Fibroblast of upper back skin (primary cell): ENCODE results near the gene STN1.
A peak's percentile ranks its signal among the peaks of the same experiment; 100 is the strongest.

Source experiments
- DNase-seq: peaks from one replicate; pipeline ENCODE4 v3.0.0-alpha.2; 2013

STN1 gene

DNA sequence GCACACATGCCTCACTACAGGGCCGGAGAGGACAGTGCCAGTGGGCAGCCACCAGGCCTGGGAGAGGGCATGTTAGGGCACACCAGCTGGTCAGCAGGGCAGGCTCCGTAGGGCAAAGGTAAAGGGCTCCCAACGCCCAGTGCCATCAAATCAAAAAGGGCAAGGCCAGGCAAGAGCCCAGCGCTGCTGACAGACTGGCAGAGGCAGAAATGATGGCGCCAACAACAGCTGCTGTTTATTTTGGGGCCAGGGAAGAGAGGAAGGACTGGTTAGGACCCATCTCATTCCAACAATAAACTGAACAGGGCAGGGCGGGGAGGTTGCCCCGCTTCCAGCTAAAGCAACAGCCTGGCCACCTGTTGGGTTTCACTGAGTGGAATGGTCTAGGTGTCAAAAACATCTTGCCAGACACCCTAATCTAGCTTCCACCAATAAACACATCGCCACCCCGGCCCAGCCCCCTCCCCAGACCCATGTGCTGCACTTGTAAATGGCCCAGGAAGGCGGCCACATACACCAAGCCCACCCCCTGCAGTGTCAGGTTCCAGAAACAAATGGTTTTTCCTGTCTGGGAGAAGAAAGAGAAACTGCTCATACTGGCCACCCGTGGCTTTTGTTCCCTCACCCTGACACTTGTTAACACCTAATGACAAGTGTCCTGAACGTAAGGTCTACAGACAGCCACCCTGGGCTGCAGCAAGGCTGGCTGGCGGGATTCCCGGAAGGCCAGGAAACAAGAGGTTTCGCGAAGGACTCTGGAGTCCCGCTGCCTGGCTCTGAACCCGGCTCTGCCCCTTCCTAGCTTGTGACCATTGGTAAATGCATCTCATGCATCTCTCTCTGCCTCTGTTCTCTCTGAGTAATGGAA lies 77.9 kb downstream of the STN1 start:
- DNase-seq = no peak

DNA sequence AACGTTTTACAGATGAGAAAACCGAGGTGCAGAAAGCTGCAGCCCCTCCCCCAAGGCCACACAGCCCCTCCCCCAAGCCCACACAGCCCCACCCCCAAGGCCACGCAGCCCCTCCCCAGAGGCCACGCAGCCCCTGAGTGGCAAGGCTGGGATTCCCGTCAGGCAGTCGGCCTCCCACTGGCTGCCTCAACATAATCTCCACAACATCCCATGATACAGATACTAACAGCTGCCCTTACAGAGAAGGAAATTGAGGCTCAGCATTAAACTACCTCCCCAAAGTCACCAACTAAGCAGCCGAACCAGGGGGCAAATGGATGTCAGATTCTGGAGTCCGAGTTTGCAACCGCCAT lies 78.5 kb downstream of the STN1 start:
- no peak for DNase-seq

DNA sequence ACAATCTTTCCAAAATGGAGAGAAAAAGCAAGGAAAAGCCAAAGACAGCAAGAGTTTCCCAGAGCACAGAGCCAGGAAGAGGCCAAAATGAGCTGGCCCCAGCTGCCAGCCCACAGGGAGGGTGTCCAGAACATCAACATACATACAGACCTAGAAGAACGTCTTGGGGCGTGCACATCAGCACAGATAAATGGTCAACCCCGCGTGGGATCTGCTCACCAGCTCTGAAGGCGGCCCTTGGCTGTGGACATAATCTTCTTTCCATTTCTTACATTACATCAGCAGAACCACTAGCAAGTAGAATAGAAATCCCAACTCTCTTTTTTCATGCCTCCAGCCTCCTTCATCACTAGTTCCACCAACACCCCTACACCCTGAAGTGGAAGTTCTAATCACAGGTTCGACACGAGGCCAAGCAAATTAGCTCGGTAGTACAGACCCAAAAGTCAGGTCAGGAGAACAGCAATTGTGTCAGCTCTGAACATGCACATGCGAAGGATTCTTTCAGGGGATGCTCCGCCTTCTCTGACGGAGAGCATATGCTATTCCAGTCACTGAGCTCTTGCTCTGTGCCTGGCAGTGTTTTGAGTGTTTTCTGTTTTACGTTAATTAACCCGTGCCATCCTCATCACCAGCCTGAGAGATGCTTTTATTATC lies 79.0 kb downstream of the STN1 start:
- no peak for DNase-seq

DNA sequence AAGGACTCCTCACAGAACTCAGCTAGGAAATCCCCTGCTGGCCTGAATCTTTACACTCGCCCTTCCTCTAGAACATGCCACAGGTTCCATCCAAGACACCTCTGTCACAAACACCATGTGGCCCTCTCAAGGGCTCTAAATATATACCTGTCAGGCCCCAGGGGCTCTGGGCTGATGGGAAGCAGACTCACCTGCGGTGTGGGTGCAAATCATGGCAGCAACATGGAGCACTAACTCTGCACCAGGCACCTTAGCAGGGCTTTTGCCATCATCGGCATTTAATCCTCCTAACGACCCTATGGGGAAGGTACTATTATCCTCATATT lies 80.0 kb downstream of the STN1 start:
- no peak for DNase-seq

DNA sequence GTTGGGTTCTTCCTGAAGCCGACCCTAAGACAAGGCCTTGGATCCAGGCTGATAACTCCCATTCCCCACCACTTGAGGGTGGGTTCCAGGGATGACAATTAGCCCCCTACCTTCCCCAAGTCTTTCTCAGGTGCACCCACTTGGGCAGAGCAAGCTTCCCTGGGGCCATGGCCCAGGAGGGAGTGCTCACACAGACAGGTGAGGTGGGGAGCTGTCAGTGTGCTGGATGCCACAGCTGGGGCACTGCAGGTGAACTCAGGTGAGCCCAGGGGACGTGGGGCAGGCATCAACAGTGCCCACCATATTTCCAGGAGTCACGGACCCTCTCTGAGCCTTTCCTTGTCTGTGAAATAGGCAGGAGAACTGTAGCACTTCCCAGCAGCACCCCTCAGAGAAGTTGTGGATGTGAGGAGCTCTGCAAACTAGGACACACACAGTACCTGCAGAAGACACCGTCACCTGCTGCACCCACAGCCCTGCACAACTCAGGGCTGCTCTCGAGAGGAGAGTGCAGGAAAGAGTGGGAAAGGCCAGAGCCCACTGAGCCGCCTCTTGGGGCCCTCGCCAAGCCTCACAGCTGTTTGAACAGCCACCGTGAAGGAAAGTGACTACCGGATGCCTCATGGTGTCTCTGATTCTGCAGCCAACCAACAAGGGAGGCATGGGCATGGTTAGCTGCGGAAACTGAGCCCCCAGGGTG lies 80.5 kb downstream of the STN1 start:
- no peak for DNase-seq

DNA sequence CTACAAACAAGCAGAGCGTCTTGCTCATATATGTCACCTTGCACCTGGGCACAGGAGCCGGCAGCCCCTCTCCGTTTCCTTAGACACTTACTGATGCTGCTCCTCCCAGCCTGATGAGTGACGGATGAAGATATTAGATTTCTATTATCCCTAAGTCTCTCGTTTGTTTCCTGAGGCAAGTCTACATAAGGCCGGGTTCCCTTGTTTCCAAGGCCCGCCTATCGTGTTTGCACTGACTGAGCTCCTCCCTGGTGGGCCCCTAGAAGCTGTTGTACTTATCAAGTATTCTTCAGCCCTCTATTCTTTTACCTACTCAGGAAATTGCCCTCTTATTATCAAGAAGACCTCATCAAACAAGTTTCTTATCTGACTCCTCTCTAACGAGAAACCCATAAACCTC lies 81.1 kb downstream of the STN1 start:
- no peak for DNase-seq

DNA sequence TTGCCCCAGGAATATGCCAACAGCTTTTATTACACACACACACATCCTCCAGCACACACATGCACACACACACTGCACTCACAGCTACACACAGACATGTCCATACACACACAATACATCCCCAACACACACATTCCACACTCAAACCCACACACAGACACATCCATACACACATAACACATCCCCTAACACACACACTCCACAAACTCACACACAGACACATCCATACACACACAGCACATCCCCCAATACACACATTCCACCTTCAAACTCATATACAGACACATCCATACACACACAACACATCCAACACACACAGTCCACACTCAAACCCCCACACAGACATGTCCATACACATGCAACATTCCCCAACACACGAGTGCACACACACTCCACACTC lies 81.7 kb downstream of the STN1 start:
- no peak for DNase-seq

DNA sequence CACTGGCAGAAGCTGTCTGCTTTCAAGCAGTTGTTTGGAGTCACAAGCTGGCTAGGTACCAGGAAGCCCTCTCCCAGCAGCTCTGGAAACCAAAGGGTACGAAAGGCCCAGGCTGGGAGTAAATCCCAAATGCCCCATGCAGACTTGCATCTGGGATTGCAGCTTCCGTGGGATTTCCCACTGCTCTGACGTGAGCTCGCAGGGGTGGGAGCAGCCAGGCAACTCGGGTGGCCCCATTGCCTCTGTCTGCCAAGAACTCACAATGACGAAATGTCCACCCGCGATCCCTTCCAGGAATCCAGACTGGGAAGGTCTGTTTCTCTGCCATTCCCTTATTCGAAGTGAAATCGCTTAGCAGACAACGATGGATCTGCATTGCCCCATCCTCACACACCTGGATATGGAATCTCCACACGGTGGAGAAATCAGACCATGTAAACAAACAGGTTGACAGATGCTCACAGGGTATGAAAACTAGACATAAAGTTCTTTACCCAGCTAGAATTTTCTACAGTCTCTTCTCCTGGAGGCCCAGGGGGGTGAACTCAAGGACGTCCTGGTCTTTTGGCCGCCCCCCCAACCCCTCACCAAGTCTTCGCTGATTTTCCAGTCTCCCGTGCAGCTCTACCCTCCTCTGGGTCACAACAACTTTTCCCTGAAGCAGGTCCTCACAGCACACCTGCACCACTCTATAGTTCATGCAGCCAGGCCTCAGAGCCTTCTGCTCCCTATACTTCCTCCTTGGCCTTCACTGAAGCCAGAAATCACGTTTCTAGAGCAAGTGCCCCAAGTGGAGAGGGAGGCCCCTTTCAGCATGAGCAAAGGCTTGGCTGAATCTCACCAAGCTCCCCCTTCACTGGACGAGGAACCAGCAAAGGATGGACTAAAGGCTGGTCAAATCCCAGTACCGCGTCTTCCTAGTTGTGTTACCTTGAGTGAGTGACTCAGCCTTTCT lies 82.6 kb downstream of the STN1 start:
- DNase-seq = peak; percentile 67

DNA sequence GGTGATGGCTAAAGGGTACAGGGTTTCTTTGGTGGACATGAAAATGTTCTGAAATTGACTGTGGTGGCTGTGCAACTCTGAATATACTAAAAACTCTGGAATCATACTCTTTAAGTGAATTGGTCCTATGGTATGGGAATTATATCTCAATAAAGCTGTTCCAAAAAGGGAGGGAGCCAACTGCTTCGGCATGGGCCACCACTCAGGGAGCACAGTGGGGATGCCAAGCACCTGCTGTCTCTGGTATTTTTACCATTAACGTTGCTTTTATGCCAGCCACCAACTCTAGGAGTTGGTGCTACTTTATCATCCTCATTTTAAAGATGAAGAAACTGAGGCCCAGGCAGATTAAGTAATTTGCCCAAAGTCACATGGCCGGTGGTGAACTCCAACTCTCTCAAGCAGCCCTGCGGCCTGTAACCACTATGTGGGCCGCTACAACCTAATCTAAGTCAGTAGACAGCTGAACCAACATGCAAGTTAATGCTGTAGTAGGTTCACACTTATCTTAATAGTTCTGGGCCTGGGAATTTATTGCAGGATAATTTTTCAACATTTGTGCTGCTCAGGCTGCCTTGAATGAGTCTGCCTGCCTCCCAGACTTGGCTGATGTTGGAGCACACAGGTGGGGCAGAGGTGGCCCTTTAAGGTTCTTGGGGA lies 83.4 kb downstream of the STN1 start:
- no peak for DNase-seq

DNA sequence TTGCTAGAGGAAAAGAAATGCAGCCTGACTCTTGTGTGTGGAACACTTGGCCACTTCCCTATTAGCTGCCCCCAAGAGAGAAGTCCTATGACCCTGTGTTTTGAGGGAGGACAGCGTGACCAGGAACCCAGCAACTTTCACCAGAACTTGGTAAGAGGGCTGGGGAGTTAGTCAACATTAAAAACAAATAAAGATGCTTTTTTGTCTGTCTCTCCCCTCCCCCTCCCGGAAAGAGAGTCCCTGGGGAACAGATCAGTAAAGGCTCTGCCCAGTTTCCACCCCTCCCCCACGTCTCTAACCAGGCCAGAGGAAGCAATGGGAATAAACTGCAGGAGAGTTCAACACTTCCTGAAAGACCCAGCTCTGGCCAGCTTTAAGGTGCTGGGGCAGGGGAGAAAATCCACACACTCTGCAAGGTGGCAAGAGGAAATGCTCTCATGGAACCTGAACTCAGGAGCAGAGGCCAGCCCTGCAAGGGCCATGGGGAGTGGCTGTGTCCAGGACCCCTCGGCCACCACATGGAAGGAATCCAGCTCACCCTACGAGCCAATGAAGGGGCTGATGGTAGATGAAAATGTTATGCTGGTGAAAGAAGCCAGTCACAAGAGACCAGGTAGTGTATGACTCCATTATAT lies 84.1 kb downstream of the STN1 start:
- DNase-seq = peak; percentile 46

DNA sequence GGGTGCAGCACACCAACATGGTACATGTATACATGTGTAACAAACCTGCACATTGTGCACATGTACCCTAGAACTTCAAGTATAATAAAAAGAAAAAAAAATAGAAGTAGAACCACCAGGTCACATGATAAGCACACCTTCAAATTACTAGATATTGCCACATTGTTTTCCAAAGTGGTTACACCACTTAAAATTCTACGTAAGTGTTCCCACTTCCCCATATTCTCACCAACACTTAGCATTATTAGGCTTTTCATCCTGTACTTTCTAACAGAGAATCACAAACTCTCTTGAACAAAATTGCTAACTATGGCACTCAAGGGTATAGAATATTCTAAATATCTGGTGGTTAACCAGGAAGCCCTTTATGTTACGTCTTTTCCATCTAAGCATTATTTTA lies 85.2 kb downstream of the STN1 start:
- no peak for DNase-seq
